Measurements from ENCODE around the gene DPP8. TPM values are rescaled to one million over a fixed set of nuclear protein-coding genes. Genes with fewer than 3 reads are reported as not detected.
"Not testable (repeated sequence)": the region's sequence is repeated elsewhere in the genome, so short reads cannot be mapped to it uniquely, and the experiment has no call there.

DPP8 gene
- polyA plus RNA-seq, 3 donors from 2014 or later, result 33.1 to 103 (median 52.0) TPM

- Mint-ChIP-seq H3K4me3 (peak overlapping the region; percentile 77 to 86 (median 81)), H3K27me3 (ENCODE audit: low read depth in 3 of 3) (peaks cover 0 to 16% (median 11%) of the 10 kb centered on the region in 3 donors), H3K27ac (peak overlapping the region; percentile 98 to 100 (median 99)), H3K4me1 (peaks cover 60 to 81% of the 10 kb centered on the region in 2 donors), H3K36me3 (peaks cover 10 to 17% (median 17%) of the 10 kb centered on the region in 3 donors), H3K9me3 (no peaks in the 10 kb centered on the region)
- no peak for DNase-seq
These were observed 5.3 kb downstream of the DPP8 start for GRCh38 chr15:65512189-65512588.

GRCh38 chr15:65509321-65509720, 8.2 kb downstream of the DPP8 start:
- Mint-ChIP-seq H3K36me3 (peaks cover 10 to 17% (median 14%) of the 10 kb centered on the region in 3 donors), H3K27ac (peak overlapping the region; percentile 23 to 85 (median 44)), H3K27me3 (ENCODE audit: low read depth in 3 of 3) (peaks cover 0 to 9% (median 5%) of the 10 kb centered on the region in 3 donors), H3K4me3 (no peak overlapping the region), H3K4me1 (peaks cover 34 to 54% of the 10 kb centered on the region in 2 donors), H3K9me3 (no peaks in the 10 kb centered on the region)
- no peak for DNase-seq

- Mint-ChIP-seq H3K4me3 (no peak overlapping the region), H3K9me3 (no peaks in the 10 kb centered on the region), H3K4me1 (peaks cover 8 to 24% of the 10 kb centered on the region in 2 donors), H3K27me3 (ENCODE audit: low read depth in 3 of 3) (peaks cover 0 to under 1% (median 0%) of the 10 kb centered on the region in 3 donors), H3K27ac (no peak overlapping the region), H3K36me3 (peaks cover 3 to 26% (median 16%) of the 10 kb centered on the region in 3 donors)
- DNase-seq, result no peak
These were observed 23.4 kb downstream of the DPP8 start for GRCh38 chr15:65494076-65494475.

GRCh38 chr15:65484876-65485275, 32.6 kb downstream of the DPP8 start:
- no peaks in the 10 kb centered on the region for H3K9me3 Mint-ChIP-seq
- H3K4me1 Mint-ChIP-seq, result no peaks in the 10 kb centered on the region
- no peak for DNase-seq
- peaks cover 7 to 30% (median 14%) of the 10 kb centered on the region in 3 donors for H3K36me3 Mint-ChIP-seq
- peak overlapping the region in 1 of 6 donors; percentile 23 for H3K27ac Mint-ChIP-seq
- H3K4me3 Mint-ChIP-seq, result no peak overlapping the region
- H3K27me3 Mint-ChIP-seq (ENCODE audit: low read depth in 3 of 3), result peaks cover 0 to 2% (median 0%) of the 10 kb centered on the region in 3 donors

- Mint-ChIP-seq H3K27me3 (ENCODE audit: low read depth in 3 of 3) (peaks cover 0 to 1% (median 0%) of the 10 kb centered on the region in 3 donors), H3K36me3 (peaks cover 10 to 24% (median 21%) of the 10 kb centered on the region in 3 donors), H3K27ac (peak overlapping the region in 2 of 6 donors; percentile 5 to 46), H3K4me3 (no peak overlapping the region), H3K9me3 (no peaks in the 10 kb centered on the region), H3K4me1 (peaks cover 0 to 8% of the 10 kb centered on the region in 2 donors)
- DNase-seq, result no peak
These were observed 40.6 kb downstream of the DPP8 start for GRCh38 chr15:65476903-65477302.

- Mint-ChIP-seq H3K9me3 (no peaks in the 10 kb centered on the region), H3K36me3 (peaks cover 19 to 30% (median 23%) of the 10 kb centered on the region in 3 donors), H3K27me3 (ENCODE audit: low read depth in 3 of 3) (peaks cover 0 to 1% (median 0%) of the 10 kb centered on the region in 3 donors), H3K4me1 (peaks cover 0 to 6% of the 10 kb centered on the region in 2 donors), H3K27ac (peak overlapping the region in 1 of 6 donors; percentile 30), H3K4me3 (no peak overlapping the region)
- no peak for DNase-seq
These were observed 46.6 kb downstream of the DPP8 start for GRCh38 chr15:65470866-65471265.

- Mint-ChIP-seq H3K4me3 (no peak overlapping the region), H3K27me3 (ENCODE audit: low read depth in 3 of 3) (peaks cover 0 to under 1% (median 0%) of the 10 kb centered on the region in 3 donors), H3K4me1 (peaks cover 0 to 6% of the 10 kb centered on the region in 2 donors), H3K36me3 (peaks cover 22 to 33% (median 22%) of the 10 kb centered on the region in 3 donors), H3K9me3 (no peaks in the 10 kb centered on the region), H3K27ac (peak overlapping the region in 2 of 6 donors; percentile 13 to 43)
- no peak for DNase-seq
These were observed 49.1 kb downstream of the DPP8 start for GRCh38 chr15:65468229-65468909.

GRCh38 chr15:65466901-65467300, 50.6 kb downstream of the DPP8 start:
- no peaks in the 10 kb centered on the region for H3K9me3 Mint-ChIP-seq
- no peaks in the 10 kb centered on the region for H3K27me3 Mint-ChIP-seq (ENCODE audit: low read depth in 3 of 3)
- H3K27ac Mint-ChIP-seq, result no peak overlapping the region
- H3K4me1 Mint-ChIP-seq, result peaks cover 0 to 4% of the 10 kb centered on the region in 2 donors
- DNase-seq, result no peak
- no peak overlapping the region for H3K4me3 Mint-ChIP-seq
- H3K36me3 Mint-ChIP-seq, result peaks cover 18 to 32% (median 19%) of the 10 kb centered on the region in 3 donors

GRCh38 chr15:65463096-65463495, 54.4 kb downstream of the DPP8 start:
- H3K27me3 Mint-ChIP-seq (ENCODE audit: low read depth in 3 of 3); H3K9me3 Mint-ChIP-seq; H3K27ac Mint-ChIP-seq; H3K4me3 Mint-ChIP-seq; DNase-seq; H3K4me1 Mint-ChIP-seq: not testable (repeated sequence)
- peaks cover 18 to 41% (median 19%) of the 10 kb centered on the region in 3 donors for H3K36me3 Mint-ChIP-seq

GRCh38 chr15:65460741-65461347, 56.6 kb downstream of the DPP8 start:
- no peaks in the 10 kb centered on the region for H3K27me3 Mint-ChIP-seq (ENCODE audit: low read depth in 3 of 3)
- peaks cover 13 to 40% (median 16%) of the 10 kb centered on the region in 3 donors for H3K36me3 Mint-ChIP-seq
- H3K4me1 Mint-ChIP-seq, result peaks cover 0 to 1% of the 10 kb centered on the region in 2 donors
- no peak overlapping the region for H3K4me3 Mint-ChIP-seq
- H3K9me3 Mint-ChIP-seq, result no peaks in the 10 kb centered on the region
- H3K27ac Mint-ChIP-seq, result peak overlapping the region in 1 of 6 donors; percentile 12
- DNase-seq, result no peak

- not testable (repeated sequence) for H3K9me3 Mint-ChIP-seq; DNase-seq; H3K4me1 Mint-ChIP-seq; H3K4me3 Mint-ChIP-seq; H3K27me3 Mint-ChIP-seq (ENCODE audit: low read depth in 3 of 3)
- Mint-ChIP-seq H3K27ac (peak overlapping the region in 3 of 6 donors; percentile 14 to 60 (median 55)), H3K36me3 (peaks cover 15 to 33% (median 26%) of the 10 kb centered on the region in 3 donors)
These were observed 62.2 kb downstream of the DPP8 start for GRCh38 chr15:65455256-65455655.

GRCh38 chr15:65451989-65452388, 65.5 kb downstream of the DPP8 start:
- H3K27ac Mint-ChIP-seq, result peak overlapping the region in 1 of 6 donors; percentile 17
- H3K9me3 Mint-ChIP-seq, result no peaks in the 10 kb centered on the region
- H3K4me1 Mint-ChIP-seq, result no peaks in the 10 kb centered on the region
- DNase-seq, result no peak
- H3K4me3 Mint-ChIP-seq, result no peak overlapping the region
- H3K27me3 Mint-ChIP-seq (ENCODE audit: low read depth in 3 of 3), result no peaks in the 10 kb centered on the region
- H3K36me3 Mint-ChIP-seq, result peaks cover 14 to 28% (median 25%) of the 10 kb centered on the region in 3 donors

GRCh38 chr15:65450556-65450955, 66.9 kb downstream of the DPP8 start:
- no peak for DNase-seq
- H3K27ac Mint-ChIP-seq, result peak overlapping the region in 2 of 6 donors; percentile 30 to 51
- no peaks in the 10 kb centered on the region for H3K27me3 Mint-ChIP-seq (ENCODE audit: low read depth in 3 of 3)
- H3K9me3 Mint-ChIP-seq, result no peaks in the 10 kb centered on the region
- no peaks in the 10 kb centered on the region for H3K4me1 Mint-ChIP-seq
- H3K4me3 Mint-ChIP-seq, result no peak overlapping the region
- H3K36me3 Mint-ChIP-seq, result peaks cover 14 to 29% (median 21%) of the 10 kb centered on the region in 3 donors

- Mint-ChIP-seq H3K27ac (peak overlapping the region in 2 of 6 donors; percentile 5 to 78), H3K4me1 (no peaks in the 10 kb centered on the region), H3K27me3 (ENCODE audit: low read depth in 3 of 3) (no peaks in the 10 kb centered on the region), H3K9me3 (no peaks in the 10 kb centered on the region), H3K36me3 (peaks cover 11 to 38% (median 20%) of the 10 kb centered on the region in 3 donors), H3K4me3 (no peak overlapping the region)
- DNase-seq, result no peak
These were observed 70.3 kb downstream of the DPP8 start for GRCh38 chr15:65447145-65447544.

Measured in immature natural killer cell (primary cell).